PFSK-1 (cell line): ENCODE measurements around the gene HOXC10.

Experiments
- REST ChIP-seq, 2 experiments: IDR thresholded peaks; 2 replicates each; pipeline versions ENCODE4 v1.6.1 to v1.8.0; 2011 to 2012; ENCODE audit warnings: low read depth in 2 of 2, low read length in 2 of 2, control low read depth in 1 of 2, inconsistent platforms in 1 of 2, mild to moderate bottlenecking in 1 of 2, moderate library complexity in 1 of 2; ENCODE audit not compliant: insufficient read depth in 1 of 2
- SIN3A ChIP-seq: IDR thresholded peaks from 2 replicates; pipeline ENCODE4 v1.6.1; 2012; ENCODE audit warnings: mild to moderate bottlenecking, low read length, moderate library complexity, borderline replicate concordance; ENCODE audit not compliant: insufficient read depth

GRCh38 chr12:53955036-53955775 lies 29.7 kb upstream of the HOXC10 start:
- TF ChIP-seq REST (IDR thresholded peaks at IDR 0.05; ENCODE audit: insufficient read depth in 1 of 2, low read depth in 2 of 2, low read length in 2 of 2) (no peak), SIN3A (no peak)
